Mammary epithelial cell (primary cell): Measurements from ENCODE around the gene C4orf50.

ENCODE experiments used
- EZH2 ChIP-seq: IDR thresholded peaks from 2 replicates; pipeline ENCODE4 v1.6.1; 2012; ENCODE audit warnings: low read length, inconsistent platforms, borderline replicate concordance
- TF ChIP-seq, protein P1 (sequence below), 2 donors: IDR thresholded peaks in 1 of 2; conservative IDR thresholded peaks in 1 of 2; 2 replicates each; pipeline ENCODE4 v1.5.1; 2011 to 2012; ENCODE audit warnings: inconsistent platforms in 2 of 2, low read length in 2 of 2, mild to moderate bottlenecking in 2 of 2, control low read depth in 1 of 2, low read depth in 1 of 2; ENCODE audit not compliant: insufficient read depth in 1 of 2; ENCODE audit errors: extremely low read depth in 1 of 2

DNA sequence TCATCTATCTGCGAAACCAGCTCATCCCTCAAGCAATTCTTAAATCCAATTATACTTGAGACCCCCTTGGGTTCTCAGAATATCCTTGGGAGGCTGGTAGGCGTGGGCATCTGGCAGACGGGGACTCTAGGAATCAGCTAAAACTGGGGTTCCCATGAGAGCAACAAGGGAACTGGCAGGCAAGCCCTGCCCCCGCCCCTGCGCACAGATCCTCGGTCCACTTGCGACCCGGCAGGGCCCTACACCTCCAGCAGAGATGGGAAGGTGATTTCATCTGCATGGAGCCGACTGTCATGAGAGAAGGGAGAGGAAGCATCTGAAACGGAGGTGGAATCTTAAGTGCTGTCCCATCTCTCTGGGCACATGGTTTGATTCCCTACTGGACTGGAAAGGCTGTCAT lies 9.9 kb upstream of the C4orf50 start:
- TF ChIP-seq, protein P1, sequence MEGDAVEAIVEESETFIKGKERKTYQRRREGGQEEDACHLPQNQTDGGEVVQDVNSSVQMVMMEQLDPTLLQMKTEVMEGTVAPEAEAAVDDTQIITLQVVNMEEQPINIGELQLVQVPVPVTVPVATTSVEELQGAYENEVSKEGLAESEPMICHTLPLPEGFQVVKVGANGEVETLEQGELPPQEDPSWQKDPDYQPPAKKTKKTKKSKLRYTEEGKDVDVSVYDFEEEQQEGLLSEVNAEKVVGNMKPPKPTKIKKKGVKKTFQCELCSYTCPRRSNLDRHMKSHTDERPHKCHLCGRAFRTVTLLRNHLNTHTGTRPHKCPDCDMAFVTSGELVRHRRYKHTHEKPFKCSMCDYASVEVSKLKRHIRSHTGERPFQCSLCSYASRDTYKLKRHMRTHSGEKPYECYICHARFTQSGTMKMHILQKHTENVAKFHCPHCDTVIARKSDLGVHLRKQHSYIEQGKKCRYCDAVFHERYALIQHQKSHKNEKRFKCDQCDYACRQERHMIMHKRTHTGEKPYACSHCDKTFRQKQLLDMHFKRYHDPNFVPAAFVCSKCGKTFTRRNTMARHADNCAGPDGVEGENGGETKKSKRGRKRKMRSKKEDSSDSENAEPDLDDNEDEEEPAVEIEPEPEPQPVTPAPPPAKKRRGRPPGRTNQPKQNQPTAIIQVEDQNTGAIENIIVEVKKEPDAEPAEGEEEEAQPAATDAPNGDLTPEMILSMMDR (conservative IDR thresholded peaks at IDR 0.05 in 1 of 2, IDR thresholded peaks at IDR 0.05 in 1 of 2; ENCODE audit: extremely low read depth in 1 of 2, insufficient read depth in 1 of 2, low read depth in 1 of 2, low read length in 2 of 2): no peak
- no peak for TF ChIP-seq EZH2
